ENCODE measurements around the gene LYPD3. TPM values are rescaled to one million over a fixed set of nuclear protein-coding genes. Genes with fewer than 3 reads are reported as not detected.
A peak's percentile ranks its signal among the peaks of the same experiment; 100 is the strongest.

LYPD3 gene
- total RNA-seq, 1 donor: not detected

GRCh38 chr19:43430976-43431375 lies 34.4 kb downstream of the LYPD3 start:
- H2AFZ ChIP-seq (ENCODE audit: low read length): no peak overlapping the region
- no peaks in the 10 kb centered on the region for H3K9me3 ChIP-seq (ENCODE audit: low read depth, low read length)
- no peaks in the 10 kb centered on the region for H3K4me1 ChIP-seq (ENCODE audit: insufficient read depth, low read length)
- no peak overlapping the region for H3K4me2 ChIP-seq (ENCODE audit: insufficient read depth, low read length)
- no peak for DNase-seq (ENCODE audit: insufficient read length, low spot score, missing footprints)
- peaks cover 6% of the 10 kb centered on the region for H3K27me3 ChIP-seq (ENCODE audit: insufficient read depth, low read length)
- H3K79me2 ChIP-seq (ENCODE audit: insufficient read depth, low read length): no peaks in the 10 kb centered on the region
- no peak for TF ChIP-seq CTCF (IDR thresholded peaks at IDR 0.05; ENCODE audit: extremely low read depth, low read depth, low read length)
- H3K27ac ChIP-seq (ENCODE audit: low read depth, low read length): no peak overlapping the region
- no peaks in the 10 kb centered on the region for H4K20me1 ChIP-seq (ENCODE audit: insufficient read depth, low read length)
- no peak overlapping the region for H3K4me3 ChIP-seq (ENCODE audit: insufficient read depth, low read length)
- no peaks in the 10 kb centered on the region for H3K36me3 ChIP-seq (ENCODE audit: insufficient read depth, low read length)

GRCh38 chr19:43430142-43430710 lies 35.2 kb downstream of the LYPD3 start:
- Histone ChIP-seq H4K20me1 (ENCODE audit: insufficient read depth, low read length) (no peaks in the 10 kb centered on the region), H3K36me3 (ENCODE audit: insufficient read depth, low read length) (no peaks in the 10 kb centered on the region), H3K4me2 (ENCODE audit: insufficient read depth, low read length) (no peak overlapping the region), H3K27ac (ENCODE audit: low read depth, low read length) (no peak overlapping the region), H3K9me3 (ENCODE audit: low read depth, low read length) (no peaks in the 10 kb centered on the region), H3K27me3 (ENCODE audit: insufficient read depth, low read length) (peaks cover 6% of the 10 kb centered on the region), H3K4me1 (ENCODE audit: insufficient read depth, low read length) (no peaks in the 10 kb centered on the region), H3K4me3 (ENCODE audit: insufficient read depth, low read length) (no peak overlapping the region), H3K79me2 (ENCODE audit: insufficient read depth, low read length) (no peaks in the 10 kb centered on the region), H2AFZ (ENCODE audit: low read length) (no peak overlapping the region)
- DNase-seq (ENCODE audit: insufficient read length, low spot score, missing footprints): no peak
- TF ChIP-seq CTCF (IDR thresholded peaks at IDR 0.05; ENCODE audit: extremely low read depth, low read depth, low read length): no peak

GRCh38 chr19:43429395-43429794 lies 36.0 kb downstream of the LYPD3 start:
- Histone ChIP-seq H3K4me2 (ENCODE audit: insufficient read depth, low read length) (no peak overlapping the region), H3K4me3 (ENCODE audit: insufficient read depth, low read length) (no peak overlapping the region), H2AFZ (ENCODE audit: low read length) (no peak overlapping the region), H3K9me3 (ENCODE audit: low read depth, low read length) (no peaks in the 10 kb centered on the region), H3K27ac (ENCODE audit: low read depth, low read length) (no peak overlapping the region), H3K4me1 (ENCODE audit: insufficient read depth, low read length) (no peaks in the 10 kb centered on the region), H4K20me1 (ENCODE audit: insufficient read depth, low read length) (no peaks in the 10 kb centered on the region), H3K27me3 (ENCODE audit: insufficient read depth, low read length) (peaks cover 2% of the 10 kb centered on the region), H3K36me3 (ENCODE audit: insufficient read depth, low read length) (no peaks in the 10 kb centered on the region), H3K79me2 (ENCODE audit: insufficient read depth, low read length) (no peaks in the 10 kb centered on the region)
- TF ChIP-seq CTCF (IDR thresholded peaks at IDR 0.05; ENCODE audit: extremely low read depth, low read depth, low read length): no peak
- no peak for DNase-seq (ENCODE audit: insufficient read length, low spot score, missing footprints)

- Histone ChIP-seq H3K27me3 (ENCODE audit: insufficient read depth, low read length) (peaks cover 5% of the 10 kb centered on the region), H3K27ac (ENCODE audit: low read depth, low read length) (no peak overlapping the region), H2AFZ (ENCODE audit: low read length) (peak overlapping the region; percentile 66), H3K79me2 (ENCODE audit: insufficient read depth, low read length) (no peaks in the 10 kb centered on the region), H3K4me3 (ENCODE audit: insufficient read depth, low read length) (no peak overlapping the region), H3K4me2 (ENCODE audit: insufficient read depth, low read length) (peak overlapping the region; percentile 12), H3K36me3 (ENCODE audit: insufficient read depth, low read length) (no peaks in the 10 kb centered on the region), H3K9me3 (ENCODE audit: low read depth, low read length) (no peaks in the 10 kb centered on the region), H4K20me1 (ENCODE audit: insufficient read depth, low read length) (no peaks in the 10 kb centered on the region), H3K4me1 (ENCODE audit: insufficient read depth, low read length) (no peaks in the 10 kb centered on the region)
- peak; percentile 49 for TF ChIP-seq CTCF (IDR thresholded peaks at IDR 0.05; ENCODE audit: extremely low read depth, low read depth, low read length)
- DNase-seq (ENCODE audit: insufficient read length, low spot score, missing footprints): no peak
Measured at GRCh38 chr19:43425567-43426392, 39.6 kb downstream of the LYPD3 start.
